Thoracic aorta (tissue), 2 donors: Measurements from ENCODE around the gene PPP4C. TPM values are rescaled to one million over a fixed set of nuclear protein-coding genes. Genes with fewer than 3 reads are reported as not detected.
"Not testable (repeated sequence)": the region's sequence is repeated elsewhere in the genome, so short reads cannot be mapped to it uniquely, and the experiment has no call there.

Experiments
- ATAC-seq: fragments of 150-250 bp; one replicate; pipeline ENCODE4 v1.8.0; 2017; ENCODE audit warnings: low read depth; ENCODE audit not compliant: insufficient number of reproducible peaks, low FRiP score
- DNase-seq: peaks from one replicate; pipeline ENCODE4 v3.0.0-alpha.2; 2020; ENCODE audit warnings: low spot score
- H3K27ac ChIP-seq, 2 donors: fragments of 200-600 bp; sonication (generic); 1 replicate in 1 of 2; 2 replicates in 1 of 2; pipeline ENCODE4 v1.5.1; 2016; ENCODE audit warnings: mild to moderate bottlenecking in 2 of 2, moderate library complexity in 2 of 2
- H3K27me3 ChIP-seq: fragments of 200-600 bp; sonication (generic); replicated peaks from 2 replicates; pipeline ENCODE4 v1.6.0; 2016; ENCODE audit warnings: mild to moderate bottlenecking; ENCODE audit not compliant: insufficient read depth
- H3K36me3 ChIP-seq: fragments of 200-600 bp; sonication (generic); one replicate; pipeline ENCODE4 v1.5.1; 2016
- H3K4me1 ChIP-seq, 2 donors: fragments of 200-600 bp; sonication (generic); 1 replicate in 1 of 2; 2 replicates in 1 of 2; pipeline versions ENCODE4 v1.5.1 to v1.6.0; 2016; ENCODE audit warnings: low read depth in 2 of 2, mild to moderate bottlenecking in 1 of 2; ENCODE audit not compliant: control insufficient read depth in 1 of 2
- H3K4me3 ChIP-seq: fragments of 200-600 bp; sonication (generic); 2 replicates; pipeline ENCODE4 v1.5.1; 2016; ENCODE audit warnings: mild to moderate bottlenecking
- H3K9me3 ChIP-seq: fragments of 200-600 bp; sonication (generic); 2 replicates; pipeline ENCODE4 v1.5.1; 2016
- CTCF ChIP-seq: fragments of 200-600 bp; sonication (generic); IDR thresholded peaks from one replicate; pipeline ENCODE4 v1.5.1; 2019; ENCODE audit warnings: antibody characterized with exemption
- total RNA-seq, 2 donors: library from RNA; depleted of rRNA; stranded (reverse); fragments of >200 nt; gene quantifications; one replicate each; pipeline versions ENCODE4 v1.1.0 to v1.2.3, GENCODE V29; 2016

PPP4C gene
- total RNA-seq, 2 donors from 2014 or later, result 37.7 to 54.2 TPM

- ATAC-seq, result no peak
- H3K27ac ChIP-seq, result peak overlapping the region; percentile 77 to 86
- DNase-seq, result no peak
- H3K27me3 ChIP-seq, result no peaks in the 10 kb centered on the region
- H3K36me3 ChIP-seq, result peaks cover 29% of the 10 kb centered on the region
- no peaks in the 10 kb centered on the region for H3K9me3 ChIP-seq
- TF ChIP-seq CTCF, result no peak
- peaks cover 7 to 26% of the 10 kb centered on the region in 2 donors for H3K4me1 ChIP-seq
- H3K4me3 ChIP-seq, result peak overlapping the region; percentile 95
Measured at GRCh38 chr16:30121741-30122571, 46.2 kb downstream of the PPP4C start.

- Histone ChIP-seq H3K4me3 (peak overlapping the region; percentile 95), H3K4me1 (peaks cover 7 to 26% of the 10 kb centered on the region in 2 donors), H3K27ac (peak overlapping the region; percentile 77 to 86), H3K9me3 (no peaks in the 10 kb centered on the region), H3K27me3 (no peaks in the 10 kb centered on the region), H3K36me3 (peaks cover 22% of the 10 kb centered on the region)
- no peak for TF ChIP-seq CTCF
- ATAC-seq (no peak), DNase-seq (no peak)
Measured at GRCh38 chr16:30122604-30123160, 46.9 kb downstream of the PPP4C start.

- Histone ChIP-seq H3K4me3 (no peak overlapping the region), H3K27me3 (no peaks in the 10 kb centered on the region), H3K9me3 (no peaks in the 10 kb centered on the region), H3K4me1 (peaks cover 7 to 26% of the 10 kb centered on the region in 2 donors), H3K36me3 (peaks cover 2% of the 10 kb centered on the region), H3K27ac (peak overlapping the region; percentile 64 to 86)
- no peak for ATAC-seq
- no peak for TF ChIP-seq CTCF
- no peak for DNase-seq
Measured at GRCh38 chr16:30124985-30125379, 49.2 kb downstream of the PPP4C start.

GRCh38 chr16:30125690-30126089 lies 49.9 kb downstream of the PPP4C start:
- ATAC-seq, H3K9me3 ChIP-seq, H3K27me3 ChIP-seq, H3K27ac ChIP-seq, H3K36me3 ChIP-seq, H3K4me3 ChIP-seq, DNase-seq: not testable (repeated sequence)
- peaks cover 7 to 26% of the 10 kb centered on the region in 2 donors for H3K4me1 ChIP-seq

- no peaks in the 10 kb centered on the region for H3K9me3 ChIP-seq
- no peak for TF ChIP-seq CTCF
- H3K36me3 ChIP-seq, result no peaks in the 10 kb centered on the region
- peaks cover 7 to 8% of the 10 kb centered on the region in 2 donors for H3K4me1 ChIP-seq
- H3K27ac ChIP-seq, result no peak overlapping the region
- DNase-seq, result no peak
- no peak overlapping the region for H3K4me3 ChIP-seq
- no peaks in the 10 kb centered on the region for H3K27me3 ChIP-seq
- no peak for ATAC-seq
Measured at GRCh38 chr16:30127993-30128392, 52.2 kb downstream of the PPP4C start.
